ENCODE results near the gene SLIT3.

DNA sequence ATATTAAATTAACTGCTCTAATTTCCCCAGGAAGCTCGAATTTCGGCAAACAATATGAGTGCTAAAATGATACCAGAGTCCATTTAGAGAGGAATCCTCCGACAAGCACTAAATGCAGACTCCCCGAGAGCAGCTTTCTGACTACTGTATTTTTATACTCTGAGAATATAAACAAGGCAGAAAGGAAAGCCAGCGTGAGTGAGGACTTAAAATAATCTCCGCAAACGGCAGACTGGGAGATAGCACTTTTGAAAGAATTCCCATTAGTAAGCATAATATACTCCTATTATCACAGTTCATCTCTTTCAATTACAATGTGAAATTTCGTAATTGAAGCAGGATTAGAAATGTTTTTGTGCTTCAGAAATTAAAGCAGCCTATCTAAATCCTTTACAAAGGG is 452.4 kb downstream of the SLIT3 start:
- TF ChIP-seq, protein P1, sequence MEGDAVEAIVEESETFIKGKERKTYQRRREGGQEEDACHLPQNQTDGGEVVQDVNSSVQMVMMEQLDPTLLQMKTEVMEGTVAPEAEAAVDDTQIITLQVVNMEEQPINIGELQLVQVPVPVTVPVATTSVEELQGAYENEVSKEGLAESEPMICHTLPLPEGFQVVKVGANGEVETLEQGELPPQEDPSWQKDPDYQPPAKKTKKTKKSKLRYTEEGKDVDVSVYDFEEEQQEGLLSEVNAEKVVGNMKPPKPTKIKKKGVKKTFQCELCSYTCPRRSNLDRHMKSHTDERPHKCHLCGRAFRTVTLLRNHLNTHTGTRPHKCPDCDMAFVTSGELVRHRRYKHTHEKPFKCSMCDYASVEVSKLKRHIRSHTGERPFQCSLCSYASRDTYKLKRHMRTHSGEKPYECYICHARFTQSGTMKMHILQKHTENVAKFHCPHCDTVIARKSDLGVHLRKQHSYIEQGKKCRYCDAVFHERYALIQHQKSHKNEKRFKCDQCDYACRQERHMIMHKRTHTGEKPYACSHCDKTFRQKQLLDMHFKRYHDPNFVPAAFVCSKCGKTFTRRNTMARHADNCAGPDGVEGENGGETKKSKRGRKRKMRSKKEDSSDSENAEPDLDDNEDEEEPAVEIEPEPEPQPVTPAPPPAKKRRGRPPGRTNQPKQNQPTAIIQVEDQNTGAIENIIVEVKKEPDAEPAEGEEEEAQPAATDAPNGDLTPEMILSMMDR (IDR thresholded peaks at IDR 0.05), result no peak
- no peak for TF ChIP-seq POLR2A (IDR thresholded peaks at IDR 0.05)
